Activated CD8-positive, alpha-beta memory T cell treated with anti-CD3 and anti-CD28 coated beads, Interleukin-2, amount 50 U/mL, for 24 hours (primary cell): ENCODE results near the gene RAD51D.
"Not testable (repeated sequence)": the region's sequence is repeated elsewhere in the genome, so short reads cannot be mapped to it uniquely, and the experiment has no call there.

ENCODE experiments used
- DNase-seq: peaks from one replicate; pipeline ENCODE4 v3.0.0-alpha.2; 2020; ENCODE audit errors: extremely low read depth

RAD51D gene

GRCh38 chr17:35065880-35066279 is 53.8 kb downstream of the RAD51D start:
- DNase-seq, result no peak

DNA sequence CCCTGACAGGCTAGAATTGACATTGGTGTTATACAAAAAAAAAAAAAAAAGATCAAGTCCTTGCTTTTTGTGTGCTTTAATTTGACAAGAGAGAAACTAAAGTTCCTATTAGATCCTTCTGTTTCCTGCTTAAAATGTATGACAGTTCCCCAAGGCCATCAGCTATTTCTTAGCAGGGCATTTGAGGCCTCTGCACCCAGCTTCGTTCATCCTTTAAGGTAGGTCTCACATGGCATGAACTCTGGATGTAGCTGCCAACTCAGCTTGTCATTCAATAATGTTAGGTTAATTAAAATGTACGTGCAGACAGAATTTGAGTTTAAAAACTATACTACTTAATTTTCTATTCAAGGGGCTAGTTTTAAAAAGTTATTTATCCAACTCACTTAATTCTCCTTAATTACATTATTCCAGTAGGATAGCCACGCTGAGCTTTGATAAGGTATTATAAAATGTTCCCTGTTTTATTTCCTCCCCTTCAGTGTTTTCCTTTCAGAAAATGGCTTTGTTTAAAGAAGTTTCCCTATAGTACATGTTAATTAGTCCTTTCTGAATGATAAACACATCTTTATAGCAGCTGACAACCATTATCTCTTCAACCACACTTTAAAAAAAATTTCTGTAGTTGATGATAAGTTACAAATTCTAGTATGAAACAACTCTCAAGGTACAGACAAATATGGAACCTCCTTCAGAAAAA is 55.0 kb downstream of the RAD51D start:
- no peak for DNase-seq

- DNase-seq, result peak; percentile 83
Observed at GRCh38 chr17:35063514-35064223, 56.0 kb downstream of the RAD51D start, which contains the start of gene RFFL. Gene RFFL, minus strand, starts transcription at chr17:35063707. Its CDS starts 37,154 bp downstream, at chr17:35026553.

- DNase-seq, result no peak
Observed at GRCh38 chr17:35062308-35062707, 57.4 kb downstream of the RAD51D start.

DNA sequence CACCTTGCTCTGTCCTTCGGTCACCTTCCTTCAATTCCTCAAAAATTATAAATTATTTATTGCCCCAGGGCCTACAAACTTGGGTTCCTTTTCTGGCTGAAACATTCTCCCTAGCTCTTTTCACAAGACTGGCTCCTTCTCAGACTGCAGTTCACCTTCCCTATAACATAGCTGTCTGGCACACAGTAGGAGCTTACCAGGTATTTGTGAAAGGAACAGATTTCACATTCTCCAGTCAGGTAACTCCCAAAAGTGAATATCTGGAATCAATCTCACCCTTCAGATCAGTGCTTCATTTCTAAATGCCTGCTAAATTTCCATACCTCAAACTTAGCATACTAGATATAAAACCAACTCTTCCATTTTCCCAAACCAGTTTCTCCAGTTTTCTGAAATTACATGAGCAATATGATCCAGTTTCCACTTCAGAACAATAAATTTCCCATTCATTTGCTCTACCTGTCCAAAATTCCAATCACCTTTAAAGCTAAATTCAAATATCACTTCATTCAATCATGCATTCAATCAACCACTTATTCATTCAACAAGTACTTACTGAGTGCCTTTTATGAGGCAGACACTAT is 62.2 kb downstream of the RAD51D start:
- DNase-seq, result no peak

DNA sequence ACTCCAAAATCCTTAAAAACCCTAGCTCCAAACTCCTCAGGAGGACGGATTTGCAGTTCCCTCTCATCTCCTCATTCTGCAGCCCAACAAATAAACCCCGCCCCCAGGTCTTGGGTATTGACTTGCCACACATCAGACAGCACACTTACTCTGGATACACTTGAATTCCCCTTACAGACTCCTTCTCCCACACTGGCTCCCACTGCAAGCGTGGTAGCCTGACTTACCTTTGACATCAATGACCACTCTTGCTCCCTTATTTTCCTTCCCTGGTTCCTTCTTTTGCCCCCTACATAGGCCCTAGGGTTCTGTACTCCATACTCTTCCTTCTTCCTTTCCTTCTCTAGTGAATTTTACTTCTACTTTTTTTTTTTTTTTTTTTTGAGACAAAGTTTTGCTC is 63.6 kb downstream of the RAD51D start:
- DNase-seq, result no peak

GRCh38 chr17:35053204-35053603 is 66.5 kb downstream of the RAD51D start:
- no peak for DNase-seq

- DNase-seq, result no peak
Observed at GRCh38 chr17:35052780-35053179, 66.9 kb downstream of the RAD51D start.

GRCh38 chr17:35052241-35052610 is 67.4 kb downstream of the RAD51D start:
- DNase-seq, result no peak

DNA sequence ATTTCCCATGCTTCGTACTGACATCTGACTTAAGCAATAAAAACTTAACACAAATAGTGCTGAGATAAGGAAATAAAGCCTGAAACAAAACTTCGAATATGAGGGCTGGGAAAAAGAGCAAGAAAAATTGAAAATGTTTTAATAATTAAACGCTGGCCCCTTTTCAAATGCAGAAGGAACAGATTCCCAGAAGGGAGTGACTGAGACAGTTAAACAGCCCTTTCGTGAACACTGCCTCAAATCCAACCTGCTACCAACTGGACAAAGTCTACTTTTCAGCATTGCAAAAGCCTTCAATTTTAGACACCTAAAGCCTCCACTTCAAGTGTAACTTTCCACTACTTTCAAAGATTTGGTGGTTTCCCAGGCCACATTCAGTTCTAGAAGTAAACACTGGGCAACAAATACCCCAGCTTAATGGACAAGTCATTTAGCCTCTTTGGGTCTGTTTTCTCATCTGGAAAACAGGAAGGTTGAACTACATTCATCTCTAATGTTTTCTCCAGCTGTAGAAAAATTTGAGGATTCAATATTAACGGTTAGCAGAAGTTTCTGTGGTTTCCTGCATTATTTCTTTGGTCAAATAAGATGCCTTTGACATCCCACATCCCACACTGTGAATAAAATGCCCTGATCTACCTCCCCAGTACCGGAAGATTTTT is 68.0 kb downstream of the RAD51D start:
- DNase-seq, result no peak

- DNase-seq, result no peak
Observed at GRCh38 chr17:35051183-35051578, 68.5 kb downstream of the RAD51D start.

GRCh38 chr17:35050170-35050569 is 69.5 kb downstream of the RAD51D start:
- no peak for DNase-seq

- DNase-seq, result no peak
Observed at GRCh38 chr17:35048685-35049379, 70.8 kb downstream of the RAD51D start.

- DNase-seq, result peak; percentile 23
Observed at GRCh38 chr17:35046740-35047283, 72.8 kb downstream of the RAD51D start.

GRCh38 chr17:35046245-35046644 is 73.4 kb downstream of the RAD51D start:
- DNase-seq, result no peak

GRCh38 chr17:35045458-35045979 is 74.1 kb downstream of the RAD51D start:
- DNase-seq, result not testable (repeated sequence)

DNA sequence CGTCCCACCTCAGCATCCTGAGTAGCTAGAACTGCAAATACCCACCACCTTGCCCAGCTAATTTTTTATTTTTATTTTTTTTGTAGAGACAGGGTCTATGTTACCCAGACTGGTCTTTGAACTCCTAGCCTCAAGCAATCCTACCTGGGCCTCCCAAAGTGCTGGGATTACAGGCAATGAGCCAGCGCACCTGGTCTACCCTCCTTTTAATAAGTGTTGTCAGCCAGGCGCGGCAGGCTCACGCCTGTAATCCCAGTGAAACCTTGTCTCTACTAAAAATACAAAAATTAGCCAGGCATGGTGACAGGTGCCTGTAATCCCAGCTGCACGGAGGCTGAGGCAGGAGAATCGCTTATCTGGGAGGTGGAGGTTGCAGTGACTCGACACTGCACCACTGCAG is 75.5 kb downstream of the RAD51D start:
- no peak for DNase-seq
